DMS153 (cell line): Measurements from ENCODE around the gene ZNRF3.
A peak's percentile ranks its signal among the peaks of the same experiment; 100 is the strongest.

Experiments used
- DNase-seq: peaks from one replicate; lab custom pipeline; 2025; lab: John Stamatoyannopoulos, UW

Gene ZNRF3

GRCh38 chr22:29009148-29009547, 125.8 kb downstream of the ZNRF3 start:
- DNase-seq, result no peak

GRCh38 chr22:29011240-29012100, 128.1 kb downstream of the ZNRF3 start:
- DNase-seq, result no peak

GRCh38 chr22:29012101-29012433, 128.7 kb downstream of the ZNRF3 start:
- DNase-seq, result no peak

- no peak for DNase-seq
Observed at GRCh38 chr22:29012952-29013351, 129.6 kb downstream of the ZNRF3 start.

- no peak for DNase-seq
Observed at GRCh38 chr22:29014293-29014692, 130.9 kb downstream of the ZNRF3 start.

GRCh38 chr22:29014773-29015172, 131.4 kb downstream of the ZNRF3 start:
- no peak for DNase-seq

- DNase-seq, result no peak
Observed at GRCh38 chr22:29016067-29016938, 132.9 kb downstream of the ZNRF3 start.

- no peak for DNase-seq
Observed at GRCh38 chr22:29018293-29019189, 135.2 kb downstream of the ZNRF3 start.

- no peak for DNase-seq
Observed at GRCh38 chr22:29022101-29022817, 138.9 kb downstream of the ZNRF3 start.

GRCh38 chr22:29023172-29023796, 139.9 kb downstream of the ZNRF3 start:
- DNase-seq, result no peak

GRCh38 chr22:29026579-29026978, 143.2 kb downstream of the ZNRF3 start:
- DNase-seq, result no peak

GRCh38 chr22:29028468-29028867, 145.1 kb downstream of the ZNRF3 start:
- no peak for DNase-seq

GRCh38 chr22:29029202-29030000, 146.0 kb downstream of the ZNRF3 start:
- no peak for DNase-seq

- no peak for DNase-seq
Observed at GRCh38 chr22:29030016-29030617, 146.7 kb downstream of the ZNRF3 start.

- peak; percentile 21 for DNase-seq
Observed at GRCh38 chr22:29030618-29031226, 147.3 kb downstream of the ZNRF3 start.

- DNase-seq, result no peak
Observed at GRCh38 chr22:29031227-29032011, 148.0 kb downstream of the ZNRF3 start.

- no peak for DNase-seq
Observed at GRCh38 chr22:29032014-29032475, 148.7 kb downstream of the ZNRF3 start.

- peak; percentile 48 for DNase-seq
Observed at GRCh38 chr22:29032584-29032983, 149.2 kb downstream of the ZNRF3 start.
